ENCODE measurements around the gene PLEKHG4B.

PLEKHG4B gene

GRCh38 chr5:180286-180918, 88.4 kb downstream of the PLEKHG4B start:
- H3K36me3 ChIP-seq (ENCODE audit: control insufficient read depth, insufficient read depth, low read length, severe bottlenecking): no peaks in the 10 kb centered on the region
- DNase-seq (ENCODE audit: low read depth): no peak
- no peaks in the 10 kb centered on the region for H3K9me3 ChIP-seq (ENCODE audit: control insufficient read depth, low read length)
- H3K4me3 ChIP-seq (ENCODE audit: low read length): no peak overlapping the region
- no peaks in the 10 kb centered on the region for H3K4me1 ChIP-seq (ENCODE audit: control insufficient read depth, insufficient read depth, low read length)
- no peak overlapping the region for H3K9ac ChIP-seq (ENCODE audit: low read length)
- H3K27me3 ChIP-seq (replicated peaks; ENCODE audit: control insufficient read depth, insufficient read depth, low read length): peaks cover 27% of the 10 kb centered on the region

- H3K9ac ChIP-seq (ENCODE audit: low read length): no peak overlapping the region
- no peaks in the 10 kb centered on the region for H3K36me3 ChIP-seq (ENCODE audit: control insufficient read depth, insufficient read depth, low read length, severe bottlenecking)
- DNase-seq (ENCODE audit: low read depth): no peak
- no peaks in the 10 kb centered on the region for H3K9me3 ChIP-seq (ENCODE audit: control insufficient read depth, low read length)
- no peaks in the 10 kb centered on the region for H3K4me1 ChIP-seq (ENCODE audit: control insufficient read depth, insufficient read depth, low read length)
- H3K4me3 ChIP-seq (ENCODE audit: low read length): no peak overlapping the region
- peaks cover 27% of the 10 kb centered on the region for H3K27me3 ChIP-seq (replicated peaks; ENCODE audit: control insufficient read depth, insufficient read depth, low read length)
Observed at GRCh38 chr5:181160-181559, 89.2 kb downstream of the PLEKHG4B start.

GRCh38 chr5:181566-181965, 89.6 kb downstream of the PLEKHG4B start:
- H3K9ac ChIP-seq (ENCODE audit: low read length): no peak overlapping the region
- no peak overlapping the region for H3K4me3 ChIP-seq (ENCODE audit: low read length)
- H3K4me1 ChIP-seq (ENCODE audit: control insufficient read depth, insufficient read depth, low read length): no peaks in the 10 kb centered on the region
- no peaks in the 10 kb centered on the region for H3K36me3 ChIP-seq (ENCODE audit: control insufficient read depth, insufficient read depth, low read length, severe bottlenecking)
- no peak for DNase-seq (ENCODE audit: low read depth)
- H3K9me3 ChIP-seq (ENCODE audit: control insufficient read depth, low read length): no peaks in the 10 kb centered on the region
- peaks cover 27% of the 10 kb centered on the region for H3K27me3 ChIP-seq (replicated peaks; ENCODE audit: control insufficient read depth, insufficient read depth, low read length)

GRCh38 chr5:182126-182525, 90.2 kb downstream of the PLEKHG4B start:
- no peak overlapping the region for H3K9ac ChIP-seq (ENCODE audit: low read length)
- H3K36me3 ChIP-seq (ENCODE audit: control insufficient read depth, insufficient read depth, low read length, severe bottlenecking): no peaks in the 10 kb centered on the region
- H3K27me3 ChIP-seq (replicated peaks; ENCODE audit: control insufficient read depth, insufficient read depth, low read length): peaks cover 27% of the 10 kb centered on the region
- DNase-seq (ENCODE audit: low read depth): no peak
- no peak overlapping the region for H3K4me3 ChIP-seq (ENCODE audit: low read length)
- H3K9me3 ChIP-seq (ENCODE audit: control insufficient read depth, low read length): no peaks in the 10 kb centered on the region
- H3K4me1 ChIP-seq (ENCODE audit: control insufficient read depth, insufficient read depth, low read length): no peaks in the 10 kb centered on the region

- no peak overlapping the region for H3K9ac ChIP-seq (ENCODE audit: low read length)
Observed at GRCh38 chr5:184471-184870, 92.5 kb downstream of the PLEKHG4B start.

GRCh38 chr5:185095-186070, 93.4 kb downstream of the PLEKHG4B start:
- DNase-seq (ENCODE audit: low read depth): no peak
- H3K9ac ChIP-seq (ENCODE audit: low read length): no peak overlapping the region
- no peaks in the 10 kb centered on the region for H3K36me3 ChIP-seq (ENCODE audit: control insufficient read depth, insufficient read depth, low read length, severe bottlenecking)
- H3K4me1 ChIP-seq (ENCODE audit: control insufficient read depth, insufficient read depth, low read length): peaks cover 3% of the 10 kb centered on the region
- H3K27me3 ChIP-seq (replicated peaks; ENCODE audit: control insufficient read depth, insufficient read depth, low read length): peaks cover 9% of the 10 kb centered on the region
- no peak overlapping the region for H3K4me3 ChIP-seq (ENCODE audit: low read length)
- H3K9me3 ChIP-seq (ENCODE audit: control insufficient read depth, low read length): no peaks in the 10 kb centered on the region

More at GRCh38 chr5:184471-184870, 92.5 kb downstream of the PLEKHG4B start:
- Histone ChIP-seq H3K9me3 (ENCODE audit: control insufficient read depth, low read length) (no peaks in the 10 kb centered on the region), H3K4me3 (ENCODE audit: low read length) (no peak overlapping the region), H3K27me3 (replicated peaks; ENCODE audit: control insufficient read depth, insufficient read depth, low read length) (peaks cover 18% of the 10 kb centered on the region), H3K36me3 (ENCODE audit: control insufficient read depth, insufficient read depth, low read length, severe bottlenecking) (no peaks in the 10 kb centered on the region), H3K4me1 (ENCODE audit: control insufficient read depth, insufficient read depth, low read length) (peaks cover 3% of the 10 kb centered on the region)
- peak; percentile 43 for DNase-seq (ENCODE audit: low read depth)

- Histone ChIP-seq H3K9me3 (ENCODE audit: control insufficient read depth, low read length) (no peaks in the 10 kb centered on the region), H3K4me3 (ENCODE audit: low read length) (no peak overlapping the region), H3K36me3 (ENCODE audit: control insufficient read depth, insufficient read depth, low read length, severe bottlenecking) (no peaks in the 10 kb centered on the region), H3K27me3 (replicated peaks; ENCODE audit: control insufficient read depth, insufficient read depth, low read length) (no peaks in the 10 kb centered on the region), H3K9ac (ENCODE audit: low read length) (no peak overlapping the region), H3K4me1 (ENCODE audit: control insufficient read depth, insufficient read depth, low read length) (peaks cover 3% of the 10 kb centered on the region)
- no peak for DNase-seq (ENCODE audit: low read depth)
Observed at GRCh38 chr5:186091-187041, 94.4 kb downstream of the PLEKHG4B start.

- peaks cover 3% of the 10 kb centered on the region for H3K27me3 ChIP-seq (replicated peaks; ENCODE audit: control insufficient read depth, insufficient read depth, low read length)
- H3K9ac ChIP-seq (ENCODE audit: low read length): no peak overlapping the region
- DNase-seq (ENCODE audit: low read depth): no peak
- no peaks in the 10 kb centered on the region for H3K36me3 ChIP-seq (ENCODE audit: control insufficient read depth, insufficient read depth, low read length, severe bottlenecking)
- no peak overlapping the region for H3K4me3 ChIP-seq (ENCODE audit: low read length)
- H3K4me1 ChIP-seq (ENCODE audit: control insufficient read depth, insufficient read depth, low read length): peaks cover 3% of the 10 kb centered on the region
- H3K9me3 ChIP-seq (ENCODE audit: control insufficient read depth, low read length): no peaks in the 10 kb centered on the region
Observed at GRCh38 chr5:187042-187431, 95.1 kb downstream of the PLEKHG4B start.

GRCh38 chr5:187617-188451, 95.9 kb downstream of the PLEKHG4B start:
- Histone ChIP-seq H3K4me1 (ENCODE audit: control insufficient read depth, insufficient read depth, low read length) (peaks cover 3% of the 10 kb centered on the region), H3K36me3 (ENCODE audit: control insufficient read depth, insufficient read depth, low read length, severe bottlenecking) (no peaks in the 10 kb centered on the region), H3K9ac (ENCODE audit: low read length) (no peak overlapping the region), H3K27me3 (replicated peaks; ENCODE audit: control insufficient read depth, insufficient read depth, low read length) (peaks cover 5% of the 10 kb centered on the region), H3K4me3 (ENCODE audit: low read length) (peak overlapping the region; percentile 55), H3K9me3 (ENCODE audit: control insufficient read depth, low read length) (no peaks in the 10 kb centered on the region)
- no peak for DNase-seq (ENCODE audit: low read depth)

Measured in adipocyte (in vitro differentiated cells).